OCI-LY3 (cell line): ENCODE results near the gene EPHB1.

ENCODE experiments used
- H2AFZ ChIP-seq: fragments of 200-600, 300-600 bp; shearing (Covaris generic); 2 replicates; pipeline ENCODE4 v1.6.0; 2014; ENCODE audit warnings: antibody characterized with exemption, low read depth, low read length
- H3K27ac ChIP-seq: fragments of 200-600, 300-600 bp; sonication (generic); 2 replicates; pipeline ENCODE4 v1.5.1; 2014; ENCODE audit warnings: mild to moderate bottlenecking, low read length, moderate library complexity, mixed read lengths
- H3K27me3 ChIP-seq: fragments of 200-600, 300-600 bp; sonication (generic); 2 replicates; pipeline ENCODE4 v1.6.1; 2014; ENCODE audit warnings: low read depth, low read length, mixed read lengths
- H3K36me3 ChIP-seq: fragments of 200-600, 300-600 bp; sonication (generic); replicated peaks from 2 replicates; pipeline ENCODE3; 2014; ENCODE audit warnings: low read depth, low read length, mixed read lengths
- H3K4me1 ChIP-seq: fragments of 300-600, 200-600 bp; sonication (generic); 2 replicates; pipeline ENCODE4 v1.6.1; 2014; ENCODE audit warnings: low read length, mixed read lengths
- H3K4me2 ChIP-seq: fragments of 200-600, 300-600 bp; sonication (generic); 2 replicates; pipeline ENCODE4 v1.6.1; 2014; ENCODE audit warnings: low read length, mixed read lengths
- H3K4me3 ChIP-seq: fragments of 300-600, 200-600 bp; sonication (generic); 2 replicates; pipeline ENCODE4 v1.5.1; 2014; ENCODE audit warnings: antibody characterized with exemption, mild to moderate bottlenecking, low read length, moderate library complexity
- H3K79me2 ChIP-seq: fragments of 300-600, 200-600 bp; shearing (Covaris generic); 2 replicates; pipeline ENCODE4 v1.6.1; 2014; ENCODE audit warnings: mild to moderate bottlenecking, low read length, mixed read lengths
- H3K9ac ChIP-seq: fragments of 300-600, 200-600 bp; shearing (Covaris generic); 2 replicates; pipeline ENCODE4 v1.6.0; 2014; ENCODE audit warnings: mild to moderate bottlenecking, low read length, moderate library complexity
- H3K9me3 ChIP-seq: fragments of 200-600, 300-600 bp; shearing (Covaris generic); 2 replicates; pipeline ENCODE4 v1.6.1; 2014; ENCODE audit warnings: low read length, mixed read lengths; ENCODE audit not compliant: insufficient read depth
- H4K20me1 ChIP-seq: fragments of 200-600, 300-600 bp; sonication (generic); 2 replicates; pipeline ENCODE4 v1.6.1; 2016; ENCODE audit warnings: low read length, mixed read lengths; ENCODE audit not compliant: insufficient read depth
- CTCF ChIP-seq: fragments of 200-600, 300-600 bp; sonication (generic); IDR thresholded peaks from 2 replicates; pipeline ENCODE4 v1.5.1; 2014; ENCODE audit warnings: antibody characterized with exemption, low read length, low read depth
- EZH2phosphoT487 ChIP-seq: fragments of 200-600 bp; shearing (Covaris generic); IDR thresholded peaks from 2 replicates; pipeline ENCODE4 v1.6.1; 2018; ENCODE audit warnings: antibody characterized with exemption, mixed run types, low read depth

Gene EPHB1

GRCh38 chr3:135217730-135218129 is 422.7 kb downstream of the EPHB1 start:
- no peak overlapping the region for H3K9ac ChIP-seq
- no peak overlapping the region for H3K27ac ChIP-seq
- peaks cover 71% of the 10 kb centered on the region for H3K36me3 ChIP-seq
- H3K27me3 ChIP-seq, result no peaks in the 10 kb centered on the region
- H2AFZ ChIP-seq, result no peak overlapping the region
- TF ChIP-seq CTCF, result no peak
- no peak for TF ChIP-seq EZH2phosphoT487
- no peak overlapping the region for H3K4me2 ChIP-seq
- H3K4me1 ChIP-seq, result no peaks in the 10 kb centered on the region
- peaks cover 32% of the 10 kb centered on the region for H4K20me1 ChIP-seq
- no peaks in the 10 kb centered on the region for H3K9me3 ChIP-seq
- H3K79me2 ChIP-seq, result no peaks in the 10 kb centered on the region
- H3K4me3 ChIP-seq, result no peak overlapping the region

- no peaks in the 10 kb centered on the region for H3K9me3 ChIP-seq
- no peaks in the 10 kb centered on the region for H3K4me1 ChIP-seq
- TF ChIP-seq EZH2phosphoT487 (no peak), CTCF (no peak)
- H3K4me2 ChIP-seq, result no peak overlapping the region
- no peak overlapping the region for H2AFZ ChIP-seq
- H3K9ac ChIP-seq, result no peak overlapping the region
- peaks cover 71% of the 10 kb centered on the region for H3K36me3 ChIP-seq
- no peak overlapping the region for H3K4me3 ChIP-seq
- no peaks in the 10 kb centered on the region for H3K79me2 ChIP-seq
- H3K27me3 ChIP-seq, result no peaks in the 10 kb centered on the region
- peaks cover 28% of the 10 kb centered on the region for H4K20me1 ChIP-seq
- H3K27ac ChIP-seq, result no peak overlapping the region
Measured at GRCh38 chr3:135218304-135218703, 423.2 kb downstream of the EPHB1 start.

GRCh38 chr3:135218782-135219181 is 423.7 kb downstream of the EPHB1 start:
- Histone ChIP-seq H3K4me1 (no peaks in the 10 kb centered on the region), H2AFZ (no peak overlapping the region), H3K36me3 (peaks cover 70% of the 10 kb centered on the region), H3K79me2 (no peaks in the 10 kb centered on the region), H3K4me2 (no peak overlapping the region), H3K27me3 (no peaks in the 10 kb centered on the region), H3K4me3 (no peak overlapping the region), H3K27ac (no peak overlapping the region), H3K9ac (no peak overlapping the region), H4K20me1 (peaks cover 24% of the 10 kb centered on the region; the same call in 1 of the 2 replicates), H3K9me3 (no peaks in the 10 kb centered on the region)
- TF ChIP-seq EZH2phosphoT487 (no peak), CTCF (no peak)

- Histone ChIP-seq H3K4me3 (no peak overlapping the region), H3K4me2 (no peak overlapping the region), H3K27ac (no peak overlapping the region), H3K36me3 (peaks cover 41% of the 10 kb centered on the region), H3K4me1 (peaks cover 46% of the 10 kb centered on the region), H3K9ac (no peak overlapping the region), H4K20me1 (peaks cover 16% of the 10 kb centered on the region), H3K27me3 (no peaks in the 10 kb centered on the region), H3K79me2 (peaks cover 4% of the 10 kb centered on the region; the same call in 1 of the 2 replicates), H2AFZ (no peak overlapping the region), H3K9me3 (no peaks in the 10 kb centered on the region)
- TF ChIP-seq EZH2phosphoT487, result no peak
- no peak for TF ChIP-seq CTCF
Measured at GRCh38 chr3:135224815-135225362, 429.8 kb downstream of the EPHB1 start.
